MM.1S (cell line): Measurements from ENCODE around the gene TLCD3B.

Experiments
- DNase-seq: peaks from one replicate; pipeline ENCODE4 v3.0.0-alpha.2; 2015
- H2AFZ ChIP-seq: fragments of 300-600 bp; sonication (generic); 2 replicates; pipeline ENCODE4 v1.6.0; 2016; ENCODE audit warnings: antibody characterized with exemption, low read length
- H3F3A ChIP-seq: fragments of 300-600 bp; sonication (generic); 2 replicates; pipeline ENCODE4 v1.6.1; 2016; ENCODE audit warnings: mild to moderate bottlenecking, antibody characterized with exemption, low read length, moderate library complexity, mixed read lengths; ENCODE audit not compliant: insufficient read depth
- H3K27ac ChIP-seq: fragments of 300-600 bp; sonication (generic); 2 replicates; pipeline ENCODE4 v1.5.1; 2016; ENCODE audit warnings: mild to moderate bottlenecking, low read length
- H3K27me3 ChIP-seq: fragments of 300-600 bp; sonication (generic); replicated peaks from 2 replicates; pipeline ENCODE4 v1.6.0; 2016; ENCODE audit warnings: low read length; ENCODE audit not compliant: insufficient read depth
- H3K36me3 ChIP-seq: fragments of 300-600 bp; sonication (generic); replicated peaks from 2 replicates; pipeline ENCODE4 v1.6.1; 2016; ENCODE audit warnings: mild to moderate bottlenecking, low read length, mixed read lengths; ENCODE audit not compliant: insufficient read depth
- H3K4me1 ChIP-seq: fragments of 300-600 bp; sonication (generic); 2 replicates; pipeline ENCODE4 v1.6.1; 2016; ENCODE audit warnings: low read length, mixed read lengths
- H3K4me2 ChIP-seq: fragments of 300-600 bp; sonication (generic); 2 replicates; pipeline ENCODE4 v1.6.0; 2016; ENCODE audit warnings: low read depth, low read length
- H3K4me3 ChIP-seq: fragments of 300-600 bp; sonication (generic); 2 replicates; pipeline ENCODE4 v1.5.1; 2016; ENCODE audit warnings: low read length, mixed read lengths
- H3K79me2 ChIP-seq: fragments of 300-600 bp; sonication (generic); 2 replicates; pipeline ENCODE4 v1.6.1; 2016; ENCODE audit warnings: mixed run types, low read length, mixed read lengths
- H3K9ac ChIP-seq: fragments of 300-600 bp; sonication (generic); 2 replicates; pipeline ENCODE4 v1.6.1; 2016; ENCODE audit warnings: low read length, mixed read lengths
- H3K9me2 ChIP-seq: fragments of 300-600 bp; sonication (generic); replicated peaks from 2 replicates; pipeline ENCODE4 v1.6.1; 2016; ENCODE audit warnings: mild to moderate bottlenecking, low read length, mixed read lengths; ENCODE audit not compliant: insufficient read depth
- H3K9me3 ChIP-seq: fragments of 300-600 bp; sonication (generic); replicated peaks from 2 replicates; pipeline ENCODE4 v1.6.1; 2016; ENCODE audit warnings: mild to moderate bottlenecking, low read length, mixed read lengths; ENCODE audit not compliant: insufficient read depth
- H4K20me1 ChIP-seq: fragments of 300-600 bp; sonication (generic); 2 replicates; pipeline ENCODE4 v1.6.1; 2016; ENCODE audit warnings: mild to moderate bottlenecking, low read length, moderate library complexity, mixed read lengths; ENCODE audit not compliant: insufficient read depth
- CTCF ChIP-seq: fragments of 300-600 bp; sonication (generic); IDR thresholded peaks from 2 replicates; pipeline ENCODE4 v1.5.1; 2016; ENCODE audit warnings: antibody characterized with exemption, low read length, mixed read lengths
- EZH2 ChIP-seq: fragments of 300-600 bp; sonication (generic); optimal IDR thresholded peaks from 2 replicates; pipeline ENCODE3; 2017; ENCODE audit warnings: low read depth, mild to moderate bottlenecking, antibody characterized with exemption, low read length, mixed read lengths
- EZH2phosphoT487 ChIP-seq: fragments of 300-600 bp; sonication (generic); IDR thresholded peaks from 2 replicates; pipeline ENCODE4 v1.6.1; 2018; ENCODE audit warnings: antibody characterized with exemption, low read length

Gene TLCD3B

GRCh38 chr16:29978564-29979270 lies 52.4 kb downstream of the TLCD3B start:
- TF ChIP-seq CTCF = no peak
- no peak for TF ChIP-seq EZH2
- no peak for TF ChIP-seq EZH2phosphoT487
- no peaks in the 10 kb centered on the region for H3F3A ChIP-seq
- H3K27me3 ChIP-seq = no peaks in the 10 kb centered on the region
- no peak overlapping the region for H3K4me2 ChIP-seq
- no peak overlapping the region for H3K4me3 ChIP-seq
- no peaks in the 10 kb centered on the region for H3K9me3 ChIP-seq
- H3K9me2 ChIP-seq = no peaks in the 10 kb centered on the region
- H3K4me1 ChIP-seq = peaks cover 14% of the 10 kb centered on the region
- no peaks in the 10 kb centered on the region for H4K20me1 ChIP-seq
- H3K9ac ChIP-seq = no peak overlapping the region
- H2AFZ ChIP-seq = no peak overlapping the region
- peaks cover 6% of the 10 kb centered on the region; the same call in 1 of the 2 replicates for H3K36me3 ChIP-seq
- no peak for DNase-seq
- H3K79me2 ChIP-seq = peaks cover 45% of the 10 kb centered on the region
- no peak overlapping the region for H3K27ac ChIP-seq

GRCh38 chr16:29978081-29978480 lies 53.0 kb downstream of the TLCD3B start:
- H3K4me2 ChIP-seq = no peak overlapping the region
- H3K36me3 ChIP-seq = peaks cover 2% of the 10 kb centered on the region; the same call in 1 of the 2 replicates
- no peak overlapping the region for H3K27ac ChIP-seq

GRCh38 chr16:29977063-29977825 lies 53.8 kb downstream of the TLCD3B start:
- Histone ChIP-seq H3K27me3 (no peaks in the 10 kb centered on the region), H2AFZ (no peak overlapping the region), H3K27ac (no peak overlapping the region), H3K9me3 (no peaks in the 10 kb centered on the region), H3F3A (no peaks in the 10 kb centered on the region), H3K9me2 (no peaks in the 10 kb centered on the region), H3K4me3 (no peak overlapping the region), H3K9ac (no peak overlapping the region), H3K4me1 (peaks cover 19% of the 10 kb centered on the region), H3K4me2 (no peak overlapping the region), H3K79me2 (peaks cover 45% of the 10 kb centered on the region), H4K20me1 (no peaks in the 10 kb centered on the region), H3K36me3 (peaks cover 2% of the 10 kb centered on the region; the same call in 1 of the 2 replicates)
- TF ChIP-seq EZH2 (no peak), EZH2phosphoT487 (no peak), CTCF (no peak)
- DNase-seq = no peak

More at GRCh38 chr16:29978081-29978480, 53.0 kb downstream of the TLCD3B start:
- H3F3A ChIP-seq = no peaks in the 10 kb centered on the region
- no peaks in the 10 kb centered on the region for H3K9me3 ChIP-seq
- H3K9me2 ChIP-seq = no peaks in the 10 kb centered on the region
- TF ChIP-seq EZH2 (no peak), CTCF (no peak), EZH2phosphoT487 (no peak)
- H3K9ac ChIP-seq = no peak overlapping the region
- no peak overlapping the region for H2AFZ ChIP-seq
- no peak for DNase-seq
- H3K4me3 ChIP-seq = no peak overlapping the region
- no peaks in the 10 kb centered on the region for H4K20me1 ChIP-seq
- H3K4me1 ChIP-seq = peaks cover 17% of the 10 kb centered on the region
- peaks cover 45% of the 10 kb centered on the region for H3K79me2 ChIP-seq
- H3K27me3 ChIP-seq = no peaks in the 10 kb centered on the region
